ENCODE data around the gene ZFAND5. TPM values are rescaled to one million over a fixed set of nuclear protein-coding genes. Genes with fewer than 3 reads are reported as not detected.
A peak's percentile ranks its signal among the peaks of the same experiment; 100 is the strongest.

Gene ZFAND5
- total RNA-seq, 1 donor from 2014 or later, result 215 TPM

DNA sequence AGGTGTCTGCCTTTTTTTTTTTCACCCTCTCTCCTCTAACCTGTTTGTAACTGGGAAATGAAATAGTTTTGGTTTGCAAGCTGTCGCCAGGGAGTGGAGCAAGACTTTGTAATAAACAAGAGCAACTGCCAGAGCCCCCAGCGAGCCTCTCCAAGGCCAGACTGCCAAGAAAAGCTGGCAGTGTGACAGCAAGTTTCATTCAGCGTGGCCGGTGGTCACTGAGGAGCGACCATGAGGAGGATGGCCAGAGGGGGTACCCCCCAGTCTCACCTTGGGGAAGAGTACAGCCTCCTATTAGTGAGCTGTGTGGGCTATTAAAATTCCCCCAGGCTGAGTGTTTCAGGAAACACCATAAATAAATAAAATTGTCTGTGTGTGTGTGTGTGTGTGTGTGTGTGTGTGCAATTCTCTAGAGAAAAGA, 49.9 kb downstream of the ZFAND5 start:
- TF ChIP-seq, protein P1, sequence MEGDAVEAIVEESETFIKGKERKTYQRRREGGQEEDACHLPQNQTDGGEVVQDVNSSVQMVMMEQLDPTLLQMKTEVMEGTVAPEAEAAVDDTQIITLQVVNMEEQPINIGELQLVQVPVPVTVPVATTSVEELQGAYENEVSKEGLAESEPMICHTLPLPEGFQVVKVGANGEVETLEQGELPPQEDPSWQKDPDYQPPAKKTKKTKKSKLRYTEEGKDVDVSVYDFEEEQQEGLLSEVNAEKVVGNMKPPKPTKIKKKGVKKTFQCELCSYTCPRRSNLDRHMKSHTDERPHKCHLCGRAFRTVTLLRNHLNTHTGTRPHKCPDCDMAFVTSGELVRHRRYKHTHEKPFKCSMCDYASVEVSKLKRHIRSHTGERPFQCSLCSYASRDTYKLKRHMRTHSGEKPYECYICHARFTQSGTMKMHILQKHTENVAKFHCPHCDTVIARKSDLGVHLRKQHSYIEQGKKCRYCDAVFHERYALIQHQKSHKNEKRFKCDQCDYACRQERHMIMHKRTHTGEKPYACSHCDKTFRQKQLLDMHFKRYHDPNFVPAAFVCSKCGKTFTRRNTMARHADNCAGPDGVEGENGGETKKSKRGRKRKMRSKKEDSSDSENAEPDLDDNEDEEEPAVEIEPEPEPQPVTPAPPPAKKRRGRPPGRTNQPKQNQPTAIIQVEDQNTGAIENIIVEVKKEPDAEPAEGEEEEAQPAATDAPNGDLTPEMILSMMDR (IDR thresholded peaks at IDR 0.05; ENCODE audit: unreplicated experiment), result no peak
- peaks cover 19% of the 10 kb centered on the region for H3K4me1 Mint-ChIP-seq
- DNase-seq (ENCODE audit: low spot score in 2 of 2, unreplicated experiment in 2 of 2), result peak in 1 of 2 experiments; percentile 44
- peak overlapping the region; percentile 68 for H3K27ac Mint-ChIP-seq
- no peaks in the 10 kb centered on the region for H3K27me3 Mint-ChIP-seq (ENCODE audit: low read depth)
- H3K9me3 Mint-ChIP-seq, result peaks cover 4% of the 10 kb centered on the region
- H3K36me3 Mint-ChIP-seq, result no peaks in the 10 kb centered on the region
- no peak overlapping the region for H3K4me3 Mint-ChIP-seq

DNA sequence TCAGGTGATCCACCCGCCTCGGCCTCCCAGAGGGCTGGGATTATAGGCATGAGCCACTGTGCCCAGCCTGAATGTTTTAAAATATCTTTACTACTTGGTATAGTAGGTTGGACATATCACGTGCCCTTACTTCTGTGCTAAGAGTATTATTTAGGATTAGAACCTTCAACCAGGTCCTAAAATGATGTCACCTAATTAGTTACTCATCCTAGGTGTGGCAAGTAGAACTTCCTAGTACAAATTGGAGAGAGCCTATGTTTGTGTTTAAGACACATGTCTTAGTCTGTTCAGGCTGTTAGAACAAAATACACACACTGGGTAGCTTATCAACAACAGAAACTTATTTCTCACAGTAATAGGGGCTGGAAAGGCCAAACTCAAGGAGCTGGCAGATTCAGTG, 51.5 kb downstream of the ZFAND5 start:
- Mint-ChIP-seq H3K27ac (no peak overlapping the region), H3K36me3 (no peaks in the 10 kb centered on the region), H3K4me1 (peaks cover 19% of the 10 kb centered on the region), H3K27me3 (ENCODE audit: low read depth) (no peaks in the 10 kb centered on the region), H3K9me3 (peaks cover 4% of the 10 kb centered on the region), H3K4me3 (no peak overlapping the region)
- TF ChIP-seq, protein P1 (IDR thresholded peaks at IDR 0.05; ENCODE audit: unreplicated experiment), result no peak
- no peak for DNase-seq (ENCODE audit: low spot score in 2 of 2, unreplicated experiment in 2 of 2)

DNA sequence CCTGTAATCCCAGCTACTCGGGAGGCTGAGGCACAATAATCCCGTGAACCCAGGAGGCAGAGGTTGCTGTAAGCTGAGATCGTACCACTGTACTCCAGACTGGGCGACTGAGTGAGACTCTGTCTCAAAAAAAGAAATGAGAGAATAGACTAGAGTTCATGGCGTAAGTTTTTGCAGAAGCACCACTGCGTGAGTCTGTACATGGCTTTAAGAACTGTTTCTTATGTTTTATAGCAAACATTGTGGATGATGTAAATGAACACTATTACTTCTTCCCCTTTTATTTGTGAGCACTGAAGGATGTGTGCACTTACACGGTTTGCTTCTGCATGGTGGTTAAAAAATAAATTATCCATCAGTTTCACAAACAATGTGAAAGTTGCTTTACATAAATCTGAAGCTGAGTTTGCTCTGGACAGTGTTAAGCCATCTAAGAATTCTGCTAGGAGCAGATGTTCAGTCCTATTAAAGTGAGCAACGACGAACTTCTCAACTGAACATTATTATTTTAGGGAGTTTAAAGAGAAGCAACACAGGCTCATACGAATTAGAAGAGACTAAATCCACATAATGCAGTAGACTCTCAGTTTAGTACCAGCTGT, 52.5 kb downstream of the ZFAND5 start:
- no peak for DNase-seq (ENCODE audit: low spot score in 2 of 2, unreplicated experiment in 2 of 2)
- TF ChIP-seq, protein P1 (IDR thresholded peaks at IDR 0.05; ENCODE audit: unreplicated experiment), result no peak
- H3K9me3 Mint-ChIP-seq, result no peaks in the 10 kb centered on the region
- H3K36me3 Mint-ChIP-seq, result no peaks in the 10 kb centered on the region
- peaks cover 19% of the 10 kb centered on the region for H3K4me1 Mint-ChIP-seq
- no peak overlapping the region for H3K4me3 Mint-ChIP-seq
- H3K27ac Mint-ChIP-seq, result no peak overlapping the region
- H3K27me3 Mint-ChIP-seq (ENCODE audit: low read depth), result no peaks in the 10 kb centered on the region

DNA sequence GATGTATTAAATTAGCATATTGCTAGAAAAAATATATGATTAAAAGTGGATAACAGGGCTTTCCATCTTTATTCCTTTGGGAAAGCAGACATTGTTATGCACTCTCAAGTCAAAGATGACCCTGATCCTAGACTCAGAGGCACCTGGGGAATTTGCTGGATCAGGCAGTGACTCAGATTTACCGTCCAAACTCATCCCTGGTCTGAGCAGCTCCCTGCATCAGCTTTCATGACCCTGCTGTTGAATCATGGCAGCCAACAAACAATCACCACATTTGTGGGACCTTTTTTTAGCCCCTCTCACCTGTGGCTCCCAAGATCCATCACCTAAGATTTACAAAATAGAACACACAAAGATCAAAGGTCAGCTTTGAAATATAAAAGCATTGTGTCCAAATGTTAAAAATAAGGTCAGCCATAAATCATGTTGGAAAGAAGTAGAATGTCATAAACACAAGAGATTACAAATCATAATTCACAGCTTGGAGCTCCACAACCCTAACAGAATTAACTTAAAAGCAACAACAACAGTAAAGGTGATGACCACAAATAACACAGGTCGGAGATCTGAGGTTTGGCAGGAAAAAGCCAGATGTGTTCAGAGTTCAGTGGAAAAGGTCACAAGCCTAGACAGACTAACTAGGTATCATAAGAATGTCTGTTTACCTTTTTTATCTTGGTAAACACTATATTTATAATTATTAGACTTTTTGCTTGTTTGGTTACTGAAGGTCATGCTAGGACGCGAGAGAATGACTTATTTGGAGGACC, 55.5 kb downstream of the ZFAND5 start:
- H3K4me1 Mint-ChIP-seq, result peaks cover 16% of the 10 kb centered on the region
- no peak overlapping the region for H3K4me3 Mint-ChIP-seq
- H3K27me3 Mint-ChIP-seq (ENCODE audit: low read depth), result no peaks in the 10 kb centered on the region
- no peak overlapping the region for H3K27ac Mint-ChIP-seq
- H3K36me3 Mint-ChIP-seq, result no peaks in the 10 kb centered on the region
- no peak for DNase-seq (ENCODE audit: low spot score in 2 of 2, unreplicated experiment in 2 of 2)
- H3K9me3 Mint-ChIP-seq, result no peaks in the 10 kb centered on the region
- TF ChIP-seq, protein P1 (IDR thresholded peaks at IDR 0.05; ENCODE audit: unreplicated experiment), result no peak

DNA sequence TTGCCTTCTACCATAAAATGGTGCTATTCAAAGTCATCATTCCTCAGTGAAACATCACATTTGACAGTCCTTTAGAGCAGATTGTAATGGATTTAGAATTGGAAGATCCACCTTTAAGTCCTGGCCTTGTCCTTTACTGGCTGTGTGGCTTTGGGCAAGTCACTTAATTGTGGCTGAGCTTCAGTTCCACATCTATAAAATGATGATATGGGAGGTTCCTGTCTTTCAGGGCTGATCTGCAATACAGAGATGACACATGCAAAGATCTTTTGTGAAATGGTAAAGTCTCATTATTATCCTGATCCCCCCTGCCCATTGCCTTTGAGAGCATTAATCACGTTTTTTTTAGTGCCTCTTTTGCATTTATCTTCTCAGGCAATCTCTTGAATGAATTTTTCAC, 58.2 kb downstream of the ZFAND5 start:
- H3K36me3 Mint-ChIP-seq, result no peaks in the 10 kb centered on the region
- no peak for DNase-seq (ENCODE audit: low spot score in 2 of 2, unreplicated experiment in 2 of 2)
- TF ChIP-seq, protein P1 (IDR thresholded peaks at IDR 0.05; ENCODE audit: unreplicated experiment), result no peak

More for the DNA sequence above, 58.2 kb downstream of the ZFAND5 start:
- H3K4me3 Mint-ChIP-seq, result no peak overlapping the region
- peaks cover 17% of the 10 kb centered on the region for H3K4me1 Mint-ChIP-seq
- no peak overlapping the region for H3K27ac Mint-ChIP-seq
- no peaks in the 10 kb centered on the region for H3K9me3 Mint-ChIP-seq
- no peaks in the 10 kb centered on the region for H3K27me3 Mint-ChIP-seq (ENCODE audit: low read depth)

Measured in mesothelial cell of epicardium (in vitro differentiated cells).